ENCODE measurements around the gene ZNF117. TPM values are rescaled to one million over a fixed set of nuclear protein-coding genes. Genes with fewer than 3 reads are reported as not detected.
A peak's percentile ranks its signal among the peaks of the same experiment; 100 is the strongest.
"Not testable (repeated sequence)": the region's sequence is repeated elsewhere in the genome, so short reads cannot be mapped to it uniquely, and the experiment has no call there.

The ZNF117 gene
- total RNA-seq, 2 donors from 2014 or later: 6.1 to 26.8 TPM

DNA sequence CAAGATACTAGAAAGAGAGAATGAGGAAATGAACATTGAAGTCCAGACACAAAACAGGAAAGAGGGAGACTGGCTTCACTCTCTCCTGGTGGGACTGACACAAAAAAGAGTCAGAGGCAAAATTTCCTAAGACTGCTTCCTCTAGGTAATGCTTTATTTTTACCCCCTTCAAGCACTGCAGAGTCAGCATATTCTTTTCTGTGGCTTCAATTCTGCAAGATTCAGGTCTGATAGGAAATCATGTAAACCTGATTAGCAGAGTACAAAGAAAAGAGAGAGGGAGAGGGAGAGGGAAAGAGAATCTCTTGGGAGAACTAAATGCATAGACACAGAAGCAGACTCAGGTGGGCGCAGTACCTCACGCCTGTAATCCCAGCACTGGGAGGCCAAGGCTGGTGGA is 18.6 kb upstream of the ZNF117 start:
- intact Hi-C loops (cut with DNase I); H3K27me3 ChIP-seq (replicated peaks; ENCODE audit: insufficient read depth); H3K27ac ChIP-seq; H3K9me3 ChIP-seq; H3K36me3 ChIP-seq; DNase-seq (ENCODE audit: low spot score); H3K4me1 ChIP-seq (replicated peaks); H3K4me3 ChIP-seq: not testable (repeated sequence)
- 94% methylated on average over 2 of the region's 2 CpGs for WGBS

DNA sequence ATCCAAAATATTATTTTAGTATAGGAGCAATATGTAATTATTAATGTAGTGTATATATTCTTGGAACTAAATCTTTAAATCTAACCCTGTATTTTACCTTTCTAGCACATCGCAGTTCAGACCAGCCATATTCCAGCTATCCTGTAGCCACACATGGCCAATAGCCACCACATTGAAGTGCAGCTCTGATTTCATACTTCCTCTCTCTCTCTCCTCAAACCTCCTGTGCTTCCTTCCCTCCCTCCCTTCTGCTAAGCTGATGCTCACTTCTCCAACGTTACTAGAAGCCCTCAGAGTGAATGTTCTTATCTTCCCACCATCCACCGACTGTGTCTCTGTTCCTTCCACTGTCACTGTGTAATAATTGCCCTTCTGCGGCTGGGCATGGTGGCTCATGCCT is 16.2 kb upstream of the ZNF117 start:
- 76% methylated on average over 4 of the region's 4 CpGs for WGBS
- Histone ChIP-seq H3K27ac (peak overlapping the region; percentile 73 to 87), H3K4me3 (peak overlapping the region; percentile 66 to 75)
- intact Hi-C loops (cut with DNase I): loop anchor here (2.0 kb wide), 1 partner anchor 212 kb away; the partner anchor contains the start of gene ZNF138
- DNase-seq (ENCODE audit: low spot score); H3K4me1 ChIP-seq (replicated peaks); H3K36me3 ChIP-seq; H3K27me3 ChIP-seq (replicated peaks; ENCODE audit: insufficient read depth); H3K9me3 ChIP-seq: not testable (repeated sequence)

DNA sequence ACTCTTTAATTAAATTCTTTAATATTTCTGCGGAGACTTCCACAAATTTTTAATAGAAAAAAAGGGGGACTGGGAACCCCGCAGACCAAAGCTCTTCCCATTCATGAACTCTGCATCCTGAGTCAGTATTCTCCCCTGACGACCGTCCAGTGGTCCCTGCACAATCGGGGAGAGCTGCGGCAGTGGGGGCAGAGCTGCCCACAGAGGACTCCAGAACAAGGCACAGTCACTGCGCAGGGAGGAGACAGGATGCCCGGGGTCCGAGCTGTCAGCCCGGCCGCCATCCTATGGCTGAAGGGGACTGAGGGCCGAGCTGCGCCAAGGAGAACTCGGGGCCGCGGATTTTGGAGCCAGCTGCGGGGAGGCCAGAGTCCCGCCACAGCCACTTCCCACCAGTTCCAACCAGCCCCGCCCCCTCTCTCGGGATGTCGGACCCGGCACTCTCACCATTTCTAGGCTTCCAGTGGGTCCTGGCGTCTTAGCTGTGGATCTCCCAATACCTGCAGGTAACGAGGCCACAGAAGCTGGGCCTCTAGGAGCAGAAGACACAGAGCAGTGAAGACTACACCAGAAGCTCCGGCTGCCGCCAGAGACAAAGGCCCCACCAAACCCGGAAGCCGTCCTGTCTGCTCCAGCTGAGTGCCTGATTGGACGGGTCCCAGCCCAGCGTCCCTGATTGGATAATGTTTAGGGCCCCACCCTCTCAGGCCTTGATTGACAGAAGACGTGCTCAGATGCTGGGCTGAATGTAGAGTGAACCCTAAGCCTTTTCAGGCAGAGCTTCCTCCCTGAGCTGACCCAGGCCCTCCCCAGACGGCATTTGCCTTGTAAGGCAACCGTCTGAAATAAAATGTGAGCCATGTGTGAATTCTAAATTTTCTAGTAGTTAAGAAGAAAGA is 15.5 kb upstream of the ZNF117 start, which contains the start of gene ERV3-1:
Gene ERV3-1 (minus strand): TSS at position 594 of the 899 bp plus-strand sequence. CDS start 13,661 bp downstream, outside the sequence.
- Histone ChIP-seq H3K9me3 (no peaks in the 10 kb centered on the region), H3K27me3 (replicated peaks; ENCODE audit: insufficient read depth) (no peaks in the 10 kb centered on the region), H3K36me3 (no peaks in the 10 kb centered on the region), H3K4me1 (replicated peaks) (no peaks in the 10 kb centered on the region), H3K27ac (peak within 1 kb of the TSS; percentile 73 to 87), H3K4me3 (peak within 1 kb of the TSS; percentile 66 to 75)
- TF ChIP-seq POLR2AphosphoS5 (IDR thresholded peaks at IDR 0.05) (peak; percentile 96), POLR2A (IDR thresholded peaks at IDR 0.05) (peak; percentile 95)
- TF ChIP-seq, protein P1, sequence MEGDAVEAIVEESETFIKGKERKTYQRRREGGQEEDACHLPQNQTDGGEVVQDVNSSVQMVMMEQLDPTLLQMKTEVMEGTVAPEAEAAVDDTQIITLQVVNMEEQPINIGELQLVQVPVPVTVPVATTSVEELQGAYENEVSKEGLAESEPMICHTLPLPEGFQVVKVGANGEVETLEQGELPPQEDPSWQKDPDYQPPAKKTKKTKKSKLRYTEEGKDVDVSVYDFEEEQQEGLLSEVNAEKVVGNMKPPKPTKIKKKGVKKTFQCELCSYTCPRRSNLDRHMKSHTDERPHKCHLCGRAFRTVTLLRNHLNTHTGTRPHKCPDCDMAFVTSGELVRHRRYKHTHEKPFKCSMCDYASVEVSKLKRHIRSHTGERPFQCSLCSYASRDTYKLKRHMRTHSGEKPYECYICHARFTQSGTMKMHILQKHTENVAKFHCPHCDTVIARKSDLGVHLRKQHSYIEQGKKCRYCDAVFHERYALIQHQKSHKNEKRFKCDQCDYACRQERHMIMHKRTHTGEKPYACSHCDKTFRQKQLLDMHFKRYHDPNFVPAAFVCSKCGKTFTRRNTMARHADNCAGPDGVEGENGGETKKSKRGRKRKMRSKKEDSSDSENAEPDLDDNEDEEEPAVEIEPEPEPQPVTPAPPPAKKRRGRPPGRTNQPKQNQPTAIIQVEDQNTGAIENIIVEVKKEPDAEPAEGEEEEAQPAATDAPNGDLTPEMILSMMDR (IDR thresholded peaks at IDR 0.05): peak in 1 of 4 experiments; percentile 9
- under 1% methylated on average over 33 of the region's 33 CpGs for WGBS
- intact Hi-C loops (cut with DNase I): loop anchor here (2.0 kb wide), 1 partner anchor 212 kb away; the partner anchor contains the start of gene ZNF138
- peak; percentile 97 for DNase-seq (ENCODE audit: low spot score)

DNA sequence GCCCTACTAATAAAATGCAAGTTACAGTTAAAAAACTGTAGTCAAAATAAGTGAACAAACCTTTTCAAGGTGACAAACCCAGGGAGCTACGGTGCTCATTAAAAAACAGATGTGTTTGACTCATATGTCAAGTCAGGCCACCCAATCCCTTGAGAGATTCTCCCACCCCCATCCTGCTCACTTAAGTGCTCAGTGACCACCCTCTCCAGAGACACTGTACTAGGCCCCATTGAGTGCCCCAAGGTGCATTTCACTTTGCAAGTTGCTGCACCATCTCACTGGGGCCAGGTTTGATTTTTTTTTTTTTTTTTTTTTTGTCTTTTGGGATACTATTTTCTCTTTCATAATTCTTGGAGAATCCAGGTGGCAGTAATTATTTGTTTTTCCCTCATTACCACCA is 13.7 kb upstream of the ZNF117 start:
- Histone ChIP-seq H3K4me3 (no peak overlapping the region), H3K27ac (no peak overlapping the region), H3K27me3 (replicated peaks; ENCODE audit: insufficient read depth) (no peaks in the 10 kb centered on the region), H3K9me3 (no peaks in the 10 kb centered on the region), H3K4me1 (replicated peaks) (no peaks in the 10 kb centered on the region), H3K36me3 (no peaks in the 10 kb centered on the region)
- no peak for DNase-seq (ENCODE audit: low spot score)
- intact Hi-C loops (cut with DNase I): no loop called here
- no peak for TF ChIP-seq POLR2AphosphoS5 (IDR thresholded peaks at IDR 0.05)
- TF ChIP-seq, protein P1 (IDR thresholded peaks at IDR 0.05): no peak
- no peak for TF ChIP-seq POLR2A (IDR thresholded peaks at IDR 0.05)
- 48% methylated on average over 1 of the region's 1 CpG for WGBS

DNA sequence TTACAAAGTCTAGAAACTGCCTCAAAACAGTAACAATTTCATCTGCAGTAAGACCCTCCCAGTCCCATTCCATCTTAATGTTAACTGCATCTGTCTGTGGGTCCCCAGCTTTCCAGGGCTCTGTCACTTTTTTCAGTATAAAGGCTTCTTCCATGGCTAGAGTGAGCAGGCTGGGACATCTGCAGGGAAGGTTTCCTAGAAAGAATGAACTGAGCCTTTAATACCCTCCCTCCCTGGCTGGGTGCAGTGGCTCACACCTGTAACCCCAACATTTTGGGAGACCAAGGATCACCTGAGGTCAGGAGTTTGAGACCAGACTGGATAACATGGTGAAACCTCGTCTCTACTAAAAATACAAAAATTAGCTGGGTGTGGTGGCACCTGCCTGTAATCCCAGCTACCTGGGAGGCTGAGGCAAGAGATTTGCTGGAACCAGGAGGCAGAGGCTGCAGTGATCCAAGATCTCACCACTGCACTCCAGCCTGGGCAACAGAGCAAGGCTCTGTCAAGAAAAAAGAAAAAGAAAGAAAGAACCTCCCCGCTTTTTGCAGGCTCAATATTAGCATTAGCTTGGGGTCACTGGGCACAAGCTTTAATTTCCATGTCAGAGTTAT is 12.2 kb upstream of the ZNF117 start:
- no peaks in the 10 kb centered on the region for H3K9me3 ChIP-seq
- no peak for DNase-seq (ENCODE audit: low spot score)
- H3K36me3 ChIP-seq: no peaks in the 10 kb centered on the region
- no peak overlapping the region for H3K4me3 ChIP-seq
- TF ChIP-seq POLR2AphosphoS5 (IDR thresholded peaks at IDR 0.05) (no peak), POLR2A (IDR thresholded peaks at IDR 0.05) (no peak)
- TF ChIP-seq, protein P1 (IDR thresholded peaks at IDR 0.05): no peak
- no peak overlapping the region for H3K27ac ChIP-seq
- intact Hi-C loops (cut with DNase I): no loop called here
- WGBS: 100% methylated on average over 2 of the region's 2 CpGs
- H3K27me3 ChIP-seq (replicated peaks; ENCODE audit: insufficient read depth): no peaks in the 10 kb centered on the region
- H3K4me1 ChIP-seq (replicated peaks): no peaks in the 10 kb centered on the region

All from prostate gland (tissue), 2 donors.